Activated gamma-delta T cell treated with Interleukin-2 at 50 U/mL for 16 hours (primary cell): Measurements from ENCODE around the gene NT5DC3.

Source experiments
- DNase-seq: peaks from one replicate; pipeline ENCODE4 v3.0.0-alpha.2; 2020

Gene NT5DC3

GRCh38 chr12:103806803-103807202 lies 34.2 kb downstream of the NT5DC3 start:
- no peak for DNase-seq

- DNase-seq = no peak
Measured at GRCh38 chr12:103805655-103806360, 35.2 kb downstream of the NT5DC3 start.

GRCh38 chr12:103803847-103804246 lies 37.2 kb downstream of the NT5DC3 start:
- DNase-seq = no peak

- DNase-seq = no peak
Measured at GRCh38 chr12:103802586-103802886, 38.5 kb downstream of the NT5DC3 start.

GRCh38 chr12:103801709-103802585 lies 39.1 kb downstream of the NT5DC3 start:
- no peak for DNase-seq

- DNase-seq = no peak
Measured at GRCh38 chr12:103799857-103800771, 40.9 kb downstream of the NT5DC3 start.

- no peak for DNase-seq
Measured at GRCh38 chr12:103799504-103799856, 41.6 kb downstream of the NT5DC3 start.

GRCh38 chr12:103798586-103798985 lies 42.4 kb downstream of the NT5DC3 start:
- DNase-seq = no peak

- DNase-seq = no peak
Measured at GRCh38 chr12:103794309-103795213, 46.5 kb downstream of the NT5DC3 start.

- DNase-seq = no peak
Measured at GRCh38 chr12:103793512-103794045, 47.5 kb downstream of the NT5DC3 start.

GRCh38 chr12:103793046-103793445 lies 48.0 kb downstream of the NT5DC3 start:
- no peak for DNase-seq

- no peak for DNase-seq
Measured at GRCh38 chr12:103791350-103791920, 49.6 kb downstream of the NT5DC3 start.

- no peak for DNase-seq
Measured at GRCh38 chr12:103786201-103786600, 54.8 kb downstream of the NT5DC3 start.

GRCh38 chr12:103785243-103786031 lies 55.6 kb downstream of the NT5DC3 start:
- DNase-seq = no peak

- no peak for DNase-seq
Measured at GRCh38 chr12:103783744-103784664, 57.0 kb downstream of the NT5DC3 start.

GRCh38 chr12:103782399-103782798 lies 58.6 kb downstream of the NT5DC3 start:
- DNase-seq = no peak

- DNase-seq = no peak
Measured at GRCh38 chr12:103780992-103781391, 60.0 kb downstream of the NT5DC3 start.

GRCh38 chr12:103780093-103780440 lies 61.0 kb downstream of the NT5DC3 start:
- no peak for DNase-seq

- no peak for DNase-seq
Measured at GRCh38 chr12:103779410-103780092, 61.5 kb downstream of the NT5DC3 start.
